WTC11 (cell line): Measurements from ENCODE around the gene HELB. TPM values are rescaled to one million over a fixed set of nuclear protein-coding genes. Genes with fewer than 3 reads are reported as not detected.

Experiments used
- ATAC-seq: fragments of 200-7000 bp; cut with Tn5 transposase; 2 replicates; pipeline ENCODE4 v1.10.0; 2021; ENCODE audit warnings: mild to moderate bottlenecking, moderate library complexity
- CTCF ChIA-PET: fragments of 300-600 bp; sonication (Branson Sonifier 250); formaldehyde crosslinking; loops from one replicate; lab custom pipeline; 2021; ENCODE audit warnings: antibody characterized with exemption; lab: Charles Lee
- POLR2A ChIA-PET: fragments of 350-600 bp; sonication (Branson Sonifier 250); formaldehyde crosslinking; loops from one replicate; lab custom pipeline; 2021; ENCODE audit warnings: antibody characterized with exemption; lab: Charles Lee
- DNase-seq: peaks from one replicate; pipeline ENCODE4 v3.0.0; 2021; ENCODE audit warnings: low spot score
- H3K27ac Mint-ChIP-seq: 2 replicates; pipeline ENCODE4 v1.8.0; 2021; ENCODE audit warnings: mixed read lengths
- H3K27me3 Mint-ChIP-seq: 2 replicates; pipeline ENCODE4 v1.8.0; 2021; ENCODE audit warnings: low read depth, mild to moderate bottlenecking, moderate library complexity, mixed read lengths
- H3K36me3 Mint-ChIP-seq: 2 replicates; pipeline ENCODE4 v1.8.0; 2021; ENCODE audit warnings: mixed read lengths
- H3K4me1 Mint-ChIP-seq: 2 replicates; pipeline ENCODE4 v1.8.0; 2022; ENCODE audit warnings: mixed read lengths
- H3K4me3 Mint-ChIP-seq: 2 replicates; pipeline ENCODE4 v1.8.0; 2021; ENCODE audit warnings: mild to moderate bottlenecking, moderate library complexity, mixed read lengths
- H3K9me3 Mint-ChIP-seq: 2 replicates; pipeline ENCODE4 v1.8.0; 2021; ENCODE audit warnings: mixed read lengths
- CREB1 ChIP-seq: sonication (generic); formaldehyde crosslinking; IDR thresholded peaks from 2 replicates; pipeline ENCODE4 v1.8.0; 2023; ENCODE audit warnings: mild to moderate bottlenecking, missing genetic modification reagents
- EMX1 ChIP-seq: fragments of 250-450 bp; sonication (Bioruptor Pico); IDR thresholded peaks from 2 replicates; pipeline ENCODE4 v1.8.0; 2021; ENCODE audit warnings: mild to moderate bottlenecking
- ETV6 ChIP-seq: sonication (generic); formaldehyde crosslinking; IDR thresholded peaks from 2 replicates; pipeline ENCODE4 v1.8.1; 2022; ENCODE audit warnings: mild to moderate bottlenecking, missing genetic modification reagents
- FOXJ3 ChIP-seq: sonication (generic); formaldehyde crosslinking; IDR thresholded peaks from 2 replicates; pipeline ENCODE4 v1.9.0; 2021; ENCODE audit warnings: missing genetic modification reagents, mild to moderate bottlenecking, borderline replicate concordance
- FOXP1 ChIP-seq: sonication (generic); formaldehyde crosslinking; IDR thresholded peaks from 2 replicates; pipeline ENCODE4 v1.8.0; 2022; ENCODE audit warnings: missing genetic modification reagents, mild to moderate bottlenecking, moderate library complexity, borderline replicate concordance
- GRHL2 ChIP-seq: fragments of 250-450 bp; sonication (Bioruptor Pico); IDR thresholded peaks from 2 replicates; pipeline ENCODE4 v1.8.0; 2022; ENCODE audit warnings: mild to moderate bottlenecking, moderate library complexity; ENCODE audit not compliant: insufficient replicate concordance, severe bottlenecking
- HMGA2 ChIP-seq: fragments of 250-450 bp; sonication (Bioruptor Pico); IDR thresholded peaks from 2 replicates; pipeline ENCODE4 v1.4.0; 2021; ENCODE audit warnings: mild to moderate bottlenecking, moderate library complexity
- IRF2 ChIP-seq: sonication (generic); formaldehyde crosslinking; IDR thresholded peaks from 2 replicates; pipeline ENCODE4 v1.8.0; 2022; ENCODE audit warnings: low read depth, missing genetic modification reagents, borderline replicate concordance
- JAZF1 ChIP-seq: fragments of 250-450 bp; sonication (Bioruptor Pico); IDR thresholded peaks from 2 replicates; pipeline ENCODE4 v1.9.0; 2021; ENCODE audit warnings: moderate library complexity, mild to moderate bottlenecking, inconsistent platforms
- JUN ChIP-seq: sonication (generic); formaldehyde crosslinking; IDR thresholded peaks from 2 replicates; pipeline ENCODE4 v1.8.0; 2023; ENCODE audit warnings: mild to moderate bottlenecking, missing genetic modification reagents
- KAT7 ChIP-seq: sonication (generic); formaldehyde crosslinking; IDR thresholded peaks from 2 replicates; pipeline ENCODE4 v1.8.1; 2023; ENCODE audit warnings: missing genetic modification reagents, mild to moderate bottlenecking, borderline replicate concordance
- NFYB ChIP-seq: sonication (generic); formaldehyde crosslinking; conservative IDR thresholded peaks from 2 replicates; pipeline ENCODE4 v1.8.0; 2022; ENCODE audit warnings: low read depth, missing genetic modification reagents
- NR2C2 ChIP-seq: sonication (generic); formaldehyde crosslinking; IDR thresholded peaks from 2 replicates; pipeline ENCODE4 v1.8.0; 2022; ENCODE audit warnings: mild to moderate bottlenecking, missing genetic modification reagents
- SMAD3 ChIP-seq: sonication (generic); formaldehyde crosslinking; IDR thresholded peaks from 2 replicates; pipeline ENCODE4 v1.8.0; 2022; ENCODE audit warnings: missing genetic modification reagents, mild to moderate bottlenecking, borderline replicate concordance
- SMAD4 ChIP-seq: sonication (generic); formaldehyde crosslinking; IDR thresholded peaks from 2 replicates; pipeline ENCODE4 v1.8.0; 2022; ENCODE audit warnings: mild to moderate bottlenecking, missing genetic modification reagents
- SOX15 ChIP-seq: fragments of 250-450 bp; sonication (Bioruptor Pico); IDR thresholded peaks from 2 replicates; pipeline ENCODE4 v1.9.0; 2021; ENCODE audit warnings: mild to moderate bottlenecking
- ZNF232 ChIP-seq: sonication (generic); formaldehyde crosslinking; IDR thresholded peaks from 2 replicates; pipeline ENCODE4 v1.8.0; 2022; ENCODE audit warnings: mild to moderate bottlenecking, missing genetic modification reagents
- ZNF263 ChIP-seq: sonication (generic); formaldehyde crosslinking; IDR thresholded peaks from 2 replicates; pipeline ENCODE4 v1.8.1; 2022; ENCODE audit warnings: low read depth, mild to moderate bottlenecking, moderate library complexity, missing genetic modification reagents
- ZNF317 ChIP-seq: sonication (generic); formaldehyde crosslinking; IDR thresholded peaks from 2 replicates; pipeline ENCODE4 v1.8.1; 2023; ENCODE audit warnings: low read depth, mild to moderate bottlenecking, moderate library complexity, missing genetic modification reagents, borderline replicate concordance
- ZNF396 ChIP-seq: fragments of 250-450 bp; sonication (Bioruptor Pico); IDR thresholded peaks from 2 replicates; pipeline ENCODE4 v1.8.0; 2021; ENCODE audit warnings: mild to moderate bottlenecking, moderate library complexity, borderline replicate concordance
- ZNF671 ChIP-seq: fragments of 250-450 bp; sonication (Bioruptor Pico); IDR thresholded peaks from 2 replicates; pipeline ENCODE4 v1.8.0; 2021; ENCODE audit warnings: mild to moderate bottlenecking
- total RNA-seq: library from RNA; stranded (reverse); gene quantifications from 3 replicates; pipeline ENCODE4 v1.2.3, GENCODE V29; 2021
- TF ChIP-seq, protein P1 (sequence below): sonication (generic); formaldehyde crosslinking; conservative IDR thresholded peaks from 2 replicates; pipeline ENCODE4 v1.8.1; 2022; ENCODE audit warnings: mild to moderate bottlenecking, missing genetic modification reagents
- TF ChIP-seq, protein P2 (sequence below): fragments of 250-450 bp; sonication (Bioruptor Pico); IDR thresholded peaks from 2 replicates; pipeline ENCODE4 v1.9.0; 2021; ENCODE audit warnings: mild to moderate bottlenecking, borderline replicate concordance
- TF ChIP-seq, protein P3 (sequence below): sonication (generic); formaldehyde crosslinking; IDR thresholded peaks from 2 replicates; pipeline ENCODE4 v1.8.1; 2022; ENCODE audit warnings: missing genetic modification reagents, borderline replicate concordance
- TF ChIP-seq, protein P4 (sequence below): sonication (generic); formaldehyde crosslinking; IDR thresholded peaks from 2 replicates; pipeline ENCODE4 v1.8.1; 2023; ENCODE audit warnings: mild to moderate bottlenecking, missing genetic modification reagents, borderline replicate concordance

The HELB gene
- total RNA-seq, 1 experiment from 2014 or later = 9.7 TPM

DNA sequence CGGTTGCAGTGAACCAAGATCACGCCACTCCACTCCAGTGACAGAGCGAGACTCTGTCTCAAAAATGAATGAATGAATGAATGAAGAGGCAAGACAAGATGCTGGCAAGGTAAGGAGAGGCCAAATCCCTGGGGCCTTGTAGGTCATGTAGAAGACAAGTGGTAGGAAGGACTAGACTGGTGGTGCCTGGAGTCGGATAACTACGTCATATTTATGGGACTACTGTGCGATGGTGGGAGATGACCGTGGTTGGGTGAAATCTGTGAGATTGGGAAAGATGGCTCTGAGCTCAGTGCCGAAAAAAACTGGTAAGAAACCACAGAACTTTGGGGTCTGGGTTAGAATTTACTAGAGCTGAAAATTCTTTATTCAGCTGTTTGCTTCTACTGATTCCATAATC, 50.6 kb downstream of the HELB start:
- Mint-ChIP-seq H3K36me3 (0 out of 2 replicates have a peak, but pooled peaks cover 5% of the 10 kb centered on the region), H3K4me1 (peaks cover 18% of the 10 kb centered on the region), H3K9me3 (no peaks in the 10 kb centered on the region), H3K4me3 (no peak overlapping the region), H3K27ac (no peak overlapping the region), H3K27me3 (no peaks in the 10 kb centered on the region)
- DNase-seq (no peak), ATAC-seq (no peak)
- CTCF ChIA-PET = interaction anchor here (0.6 to 2.7 kb wide), 11 partner anchors 9 to 356 kb away, joined by 3 to 22 read pairs (median 5); no protein-coding TSS in a partner anchor
- POLR2A ChIA-PET = no interaction called here
- TF ChIP-seq ZNF671 (no peak), ETV6 (CRISPR knock-in tag) (no peak), ZNF263 (CRISPR knock-in tag) (no peak), ZNF232 (CRISPR knock-in tag) (no peak), FOXJ3 (CRISPR knock-in tag) (no peak), ZNF317 (no peak), SMAD3 (CRISPR knock-in tag) (no peak)
- TF ChIP-seq, protein P1, sequence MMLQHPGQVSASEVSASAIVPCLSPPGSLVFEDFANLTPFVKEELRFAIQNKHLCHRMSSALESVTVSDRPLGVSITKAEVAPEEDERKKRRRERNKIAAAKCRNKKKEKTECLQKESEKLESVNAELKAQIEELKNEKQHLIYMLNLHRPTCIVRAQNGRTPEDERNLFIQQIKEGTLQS (CRISPR knock-in tag) = no peak

DNA sequence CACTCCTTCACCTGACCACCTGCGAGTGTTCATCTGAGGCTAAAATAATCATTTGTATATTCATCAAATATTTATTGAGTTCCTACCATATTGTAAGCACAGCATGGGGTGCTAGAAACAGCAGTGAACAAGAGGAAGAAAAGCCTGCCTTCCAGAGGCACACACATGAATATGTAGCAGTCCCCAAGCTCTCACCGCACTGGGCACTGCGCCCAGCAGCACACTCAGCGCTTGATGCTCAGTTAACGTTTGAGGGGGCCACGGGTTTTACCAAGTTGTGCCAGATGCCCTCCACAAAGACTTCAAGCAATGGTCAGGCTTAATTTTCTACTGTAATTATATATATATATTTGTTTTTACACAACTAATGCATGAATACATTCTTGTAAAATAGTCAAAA, 52.0 kb downstream of the HELB start:
- Mint-ChIP-seq H3K9me3 (no peaks in the 10 kb centered on the region), H3K4me3 (no peak overlapping the region), H3K27ac (no peak overlapping the region), H3K4me1 (peaks cover 23% of the 10 kb centered on the region), H3K36me3 (0 out of 2 replicates have a peak, but pooled peaks cover 5% of the 10 kb centered on the region), H3K27me3 (no peaks in the 10 kb centered on the region)
- no peak for ATAC-seq
- ChIA-PET POLR2A (interaction anchor here (0.6 kb wide), 1 partner anchor 197 kb away, joined by 3 read pairs; no protein-coding TSS in a partner anchor), CTCF (interaction anchor here (0.9 to 2.7 kb wide), 2 partner anchors 54 to 84 kb away, joined by 3 to 22 read pairs; no protein-coding TSS in a partner anchor)
- no peak for DNase-seq
- TF ChIP-seq IRF2 (CRISPR knock-in tag) = no peak
- TF ChIP-seq ZNF396 (CRISPR knock-in tag) = no peak
- TF ChIP-seq, protein P2, sequence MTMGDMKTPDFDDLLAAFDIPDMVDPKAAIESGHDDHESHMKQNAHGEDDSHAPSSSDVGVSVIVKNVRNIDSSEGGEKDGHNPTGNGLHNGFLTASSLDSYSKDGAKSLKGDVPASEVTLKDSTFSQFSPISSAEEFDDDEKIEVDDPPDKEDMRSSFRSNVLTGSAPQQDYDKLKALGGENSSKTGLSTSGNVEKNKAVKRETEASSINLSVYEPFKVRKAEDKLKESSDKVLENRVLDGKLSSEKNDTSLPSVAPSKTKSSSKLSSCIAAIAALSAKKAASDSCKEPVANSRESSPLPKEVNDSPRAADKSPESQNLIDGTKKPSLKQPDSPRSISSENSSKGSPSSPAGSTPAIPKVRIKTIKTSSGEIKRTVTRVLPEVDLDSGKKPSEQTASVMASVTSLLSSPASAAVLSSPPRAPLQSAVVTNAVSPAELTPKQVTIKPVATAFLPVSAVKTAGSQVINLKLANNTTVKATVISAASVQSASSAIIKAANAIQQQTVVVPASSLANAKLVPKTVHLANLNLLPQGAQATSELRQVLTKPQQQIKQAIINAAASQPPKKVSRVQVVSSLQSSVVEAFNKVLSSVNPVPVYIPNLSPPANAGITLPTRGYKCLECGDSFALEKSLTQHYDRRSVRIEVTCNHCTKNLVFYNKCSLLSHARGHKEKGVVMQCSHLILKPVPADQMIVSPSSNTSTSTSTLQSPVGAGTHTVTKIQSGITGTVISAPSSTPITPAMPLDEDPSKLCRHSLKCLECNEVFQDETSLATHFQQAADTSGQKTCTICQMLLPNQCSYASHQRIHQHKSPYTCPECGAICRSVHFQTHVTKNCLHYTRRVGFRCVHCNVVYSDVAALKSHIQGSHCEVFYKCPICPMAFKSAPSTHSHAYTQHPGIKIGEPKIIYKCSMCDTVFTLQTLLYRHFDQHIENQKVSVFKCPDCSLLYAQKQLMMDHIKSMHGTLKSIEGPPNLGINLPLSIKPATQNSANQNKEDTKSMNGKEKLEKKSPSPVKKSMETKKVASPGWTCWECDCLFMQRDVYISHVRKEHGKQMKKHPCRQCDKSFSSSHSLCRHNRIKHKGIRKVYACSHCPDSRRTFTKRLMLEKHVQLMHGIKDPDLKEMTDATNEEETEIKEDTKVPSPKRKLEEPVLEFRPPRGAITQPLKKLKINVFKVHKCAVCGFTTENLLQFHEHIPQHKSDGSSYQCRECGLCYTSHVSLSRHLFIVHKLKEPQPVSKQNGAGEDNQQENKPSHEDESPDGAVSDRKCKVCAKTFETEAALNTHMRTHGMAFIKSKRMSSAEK (CRISPR knock-in tag) = no peak

DNA sequence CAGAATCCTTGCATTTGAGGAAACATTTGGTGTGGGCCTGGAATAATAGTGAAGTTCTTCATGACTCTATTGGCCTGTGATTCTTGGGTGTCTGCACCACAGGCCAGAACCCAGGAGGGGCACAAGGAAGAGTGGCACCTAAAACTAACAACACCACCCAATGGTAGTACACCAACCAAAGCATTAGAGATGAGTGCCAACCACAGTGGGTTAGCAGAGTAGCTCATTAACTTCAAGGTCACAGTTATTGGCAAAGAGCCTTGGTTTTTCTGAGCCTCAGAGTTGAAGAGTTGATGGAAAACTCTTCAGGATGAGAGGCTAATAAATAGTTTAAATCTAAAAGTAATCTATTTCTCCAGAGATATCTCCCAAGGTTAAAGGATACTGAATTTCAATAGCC, 57.0 kb downstream of the HELB start:
- Mint-ChIP-seq H3K27ac (no peak overlapping the region), H3K4me1 (peaks cover 17% of the 10 kb centered on the region), H3K4me3 (no peak overlapping the region), H3K36me3 (no peaks in the 10 kb centered on the region), H3K9me3 (no peaks in the 10 kb centered on the region), H3K27me3 (no peaks in the 10 kb centered on the region)
- ATAC-seq (no peak), DNase-seq (no peak)
- ChIA-PET CTCF (no interaction called here), POLR2A (no interaction called here)
- TF ChIP-seq FOXP1 = no peak
- no peak for TF ChIP-seq EMX1
- TF ChIP-seq SOX15 = no peak
- TF ChIP-seq HMGA2 (CRISPR knock-in tag) = no peak
- TF ChIP-seq KAT7 (CRISPR knock-in tag) = no peak
- no peak for TF ChIP-seq JAZF1 (CRISPR knock-in tag)
- no peak for TF ChIP-seq JUN
- TF ChIP-seq, protein P3, sequence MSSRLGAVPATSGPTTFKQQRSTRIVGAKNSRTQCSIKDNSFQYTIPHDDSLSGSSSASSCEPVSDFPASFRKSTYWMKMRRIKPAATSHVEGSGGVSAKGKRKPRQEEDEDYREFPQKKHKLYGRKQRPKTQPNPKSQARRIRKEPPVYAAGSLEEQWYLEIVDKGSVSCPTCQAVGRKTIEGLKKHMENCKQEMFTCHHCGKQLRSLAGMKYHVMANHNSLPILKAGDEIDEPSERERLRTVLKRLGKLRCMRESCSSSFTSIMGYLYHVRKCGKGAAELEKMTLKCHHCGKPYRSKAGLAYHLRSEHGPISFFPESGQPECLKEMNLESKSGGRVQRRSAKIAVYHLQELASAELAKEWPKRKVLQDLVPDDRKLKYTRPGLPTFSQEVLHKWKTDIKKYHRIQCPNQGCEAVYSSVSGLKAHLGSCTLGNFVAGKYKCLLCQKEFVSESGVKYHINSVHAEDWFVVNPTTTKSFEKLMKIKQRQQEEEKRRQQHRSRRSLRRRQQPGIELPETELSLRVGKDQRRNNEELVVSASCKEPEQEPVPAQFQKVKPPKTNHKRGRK = no peak
- no peak for TF ChIP-seq GRHL2 (CRISPR knock-in tag)
- no peak for TF ChIP-seq NR2C2 (CRISPR knock-in tag)
- TF ChIP-seq, protein P4, sequence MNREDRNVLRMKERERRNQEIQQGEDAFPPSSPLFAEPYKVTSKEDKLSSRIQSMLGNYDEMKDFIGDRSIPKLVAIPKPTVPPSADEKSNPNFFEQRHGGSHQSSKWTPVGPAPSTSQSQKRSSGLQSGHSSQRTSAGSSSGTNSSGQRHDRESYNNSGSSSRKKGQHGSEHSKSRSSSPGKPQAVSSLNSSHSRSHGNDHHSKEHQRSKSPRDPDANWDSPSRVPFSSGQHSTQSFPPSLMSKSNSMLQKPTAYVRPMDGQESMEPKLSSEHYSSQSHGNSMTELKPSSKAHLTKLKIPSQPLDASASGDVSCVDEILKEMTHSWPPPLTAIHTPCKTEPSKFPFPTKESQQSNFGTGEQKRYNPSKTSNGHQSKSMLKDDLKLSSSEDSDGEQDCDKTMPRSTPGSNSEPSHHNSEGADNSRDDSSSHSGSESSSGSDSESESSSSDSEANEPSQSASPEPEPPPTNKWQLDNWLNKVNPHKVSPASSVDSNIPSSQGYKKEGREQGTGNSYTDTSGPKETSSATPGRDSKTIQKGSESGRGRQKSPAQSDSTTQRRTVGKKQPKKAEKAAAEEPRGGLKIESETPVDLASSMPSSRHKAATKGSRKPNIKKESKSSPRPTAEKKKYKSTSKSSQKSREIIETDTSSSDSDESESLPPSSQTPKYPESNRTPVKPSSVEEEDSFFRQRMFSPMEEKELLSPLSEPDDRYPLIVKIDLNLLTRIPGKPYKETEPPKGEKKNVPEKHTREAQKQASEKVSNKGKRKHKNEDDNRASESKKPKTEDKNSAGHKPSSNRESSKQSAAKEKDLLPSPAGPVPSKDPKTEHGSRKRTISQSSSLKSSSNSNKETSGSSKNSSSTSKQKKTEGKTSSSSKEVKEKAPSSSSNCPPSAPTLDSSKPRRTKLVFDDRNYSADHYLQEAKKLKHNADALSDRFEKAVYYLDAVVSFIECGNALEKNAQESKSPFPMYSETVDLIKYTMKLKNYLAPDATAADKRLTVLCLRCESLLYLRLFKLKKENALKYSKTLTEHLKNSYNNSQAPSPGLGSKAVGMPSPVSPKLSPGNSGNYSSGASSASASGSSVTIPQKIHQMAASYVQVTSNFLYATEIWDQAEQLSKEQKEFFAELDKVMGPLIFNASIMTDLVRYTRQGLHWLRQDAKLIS (CRISPR knock-in tag) = no peak
- TF ChIP-seq CREB1 (CRISPR knock-in tag) = no peak
- no peak for TF ChIP-seq ETV6 (CRISPR knock-in tag)
- no peak for TF ChIP-seq SMAD4 (CRISPR knock-in tag)
- no peak for TF ChIP-seq NFYB (CRISPR knock-in tag)
